ENCODE measurements around the gene OTUD1.
"Not testable (repeated sequence)": the region's sequence is repeated elsewhere in the genome, so short reads cannot be mapped to it uniquely, and the experiment has no call there.

The OTUD1 gene, protein sequence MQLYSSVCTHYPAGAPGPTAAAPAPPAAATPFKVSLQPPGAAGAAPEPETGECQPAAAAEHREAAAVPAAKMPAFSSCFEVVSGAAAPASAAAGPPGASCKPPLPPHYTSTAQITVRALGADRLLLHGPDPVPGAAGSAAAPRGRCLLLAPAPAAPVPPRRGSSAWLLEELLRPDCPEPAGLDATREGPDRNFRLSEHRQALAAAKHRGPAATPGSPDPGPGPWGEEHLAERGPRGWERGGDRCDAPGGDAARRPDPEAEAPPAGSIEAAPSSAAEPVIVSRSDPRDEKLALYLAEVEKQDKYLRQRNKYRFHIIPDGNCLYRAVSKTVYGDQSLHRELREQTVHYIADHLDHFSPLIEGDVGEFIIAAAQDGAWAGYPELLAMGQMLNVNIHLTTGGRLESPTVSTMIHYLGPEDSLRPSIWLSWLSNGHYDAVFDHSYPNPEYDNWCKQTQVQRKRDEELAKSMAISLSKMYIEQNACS

DNA sequence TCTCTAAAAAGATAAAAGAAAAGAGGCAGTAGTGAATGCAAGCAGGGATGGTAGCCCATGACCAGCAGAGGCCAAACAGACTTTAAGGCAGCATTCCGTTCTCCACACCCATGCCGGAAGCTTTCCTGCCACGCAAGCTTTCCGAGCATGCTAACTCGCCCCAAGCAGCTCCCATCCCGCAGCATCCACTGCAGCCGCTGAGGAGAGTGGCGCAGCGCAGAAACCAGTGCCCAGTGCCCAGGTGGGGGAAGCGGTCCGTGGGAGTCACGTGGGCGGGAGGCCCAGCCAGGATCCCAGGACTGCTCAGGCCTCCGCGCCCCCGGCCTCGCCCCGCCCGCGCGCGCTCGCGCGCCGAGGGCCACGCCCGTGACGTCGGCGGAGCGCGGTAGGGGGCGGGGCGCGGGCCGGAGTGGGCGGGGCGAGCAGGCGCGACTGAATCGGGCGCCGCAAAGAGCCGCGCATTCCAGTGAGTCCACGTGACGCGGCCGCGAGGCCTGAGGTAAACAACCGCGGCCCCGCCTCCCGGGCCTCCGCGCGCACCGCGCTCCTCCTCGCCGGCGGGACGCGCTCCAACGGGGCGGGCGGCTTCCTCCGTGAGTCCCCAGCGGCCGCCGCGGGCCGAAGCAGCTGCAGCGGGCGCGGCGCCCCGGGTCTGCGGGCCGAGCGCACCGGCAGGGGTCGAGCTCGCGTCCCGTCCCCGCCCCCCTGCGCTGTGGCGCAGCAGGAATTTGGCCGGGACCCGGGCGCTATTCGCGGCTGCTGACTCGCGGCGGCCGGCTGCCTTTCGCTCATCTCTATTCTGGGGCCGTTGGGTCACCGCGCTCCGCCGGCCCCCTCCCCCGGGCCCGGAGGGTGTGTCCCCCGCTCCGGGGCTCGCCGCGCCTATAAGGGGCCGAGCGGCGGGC, at the start of gene OTUD1:
Gene OTUD1, plus strand, starts transcription at position 529 of the 905 bp plus-strand sequence. CDS start 383 bp downstream, outside the sequence.
- in situ Hi-C loops (cut with MboI; ENCODE audit: low sequenced_read_pairs): no loop called here

DNA sequence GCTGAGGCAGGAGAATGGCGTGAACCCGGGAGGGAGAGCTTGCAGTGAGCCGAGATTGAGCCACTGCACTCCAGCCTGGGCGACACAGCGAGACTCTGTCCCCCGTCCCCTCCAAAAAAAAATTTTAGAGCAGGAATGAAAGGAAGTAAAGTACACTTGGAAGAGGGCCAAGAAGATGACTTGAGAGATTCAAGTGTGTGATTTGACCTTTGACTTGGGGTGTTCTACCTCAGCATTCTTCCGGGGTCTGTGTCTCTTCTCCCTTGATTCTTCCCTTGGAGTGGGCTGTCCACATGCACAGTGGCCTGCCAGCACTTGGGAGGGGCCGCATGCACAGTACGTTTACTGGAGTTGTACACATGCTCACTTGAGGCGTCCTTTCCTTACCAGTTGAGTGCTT, 48.5 kb upstream of the OTUD1 start:
- in situ Hi-C loops (cut with MboI; ENCODE audit: low sequenced_read_pairs): not testable (repeated sequence)

DNA sequence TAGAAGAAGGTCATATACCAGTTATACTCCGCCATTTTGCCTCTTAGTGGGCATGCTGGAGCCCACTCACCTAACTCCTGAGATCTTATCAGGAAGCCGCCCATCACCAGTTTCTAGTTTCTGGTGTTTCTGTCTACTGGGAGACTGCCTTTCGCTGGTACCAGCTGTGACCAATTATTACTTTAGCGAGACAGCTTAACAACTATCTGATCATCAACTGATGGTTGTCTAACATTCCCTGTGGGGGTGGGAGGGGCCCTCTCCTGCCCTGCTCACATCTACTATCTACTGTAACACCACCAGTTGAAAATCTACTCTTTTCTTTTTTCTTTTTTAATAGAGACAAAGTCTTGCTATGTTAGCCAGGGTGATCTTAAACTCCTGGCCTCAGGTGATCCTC, 48.1 kb upstream of the OTUD1 start:
- in situ Hi-C loops (cut with MboI; ENCODE audit: low sequenced_read_pairs): no loop called here

DNA sequence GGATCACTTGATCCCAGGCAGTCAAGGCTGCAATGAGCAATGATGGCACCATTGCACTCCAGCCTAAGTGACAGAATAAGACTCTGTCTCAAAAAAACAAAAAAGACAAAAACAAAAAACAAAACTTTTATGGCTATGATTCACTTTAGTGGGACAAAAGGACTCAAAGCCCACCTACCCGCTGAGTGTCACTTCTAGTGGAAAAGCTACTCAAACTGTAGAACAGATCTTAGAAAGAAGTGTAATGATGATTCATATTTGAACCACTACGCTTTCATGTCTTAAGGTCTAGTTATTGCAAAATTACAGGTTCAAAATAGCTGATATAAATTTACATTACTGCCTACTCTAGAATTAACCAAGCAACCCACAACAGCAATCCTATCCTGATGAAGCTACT, 47.1 kb upstream of the OTUD1 start:
- in situ Hi-C loops (cut with MboI; ENCODE audit: low sequenced_read_pairs): no loop called here

DNA sequence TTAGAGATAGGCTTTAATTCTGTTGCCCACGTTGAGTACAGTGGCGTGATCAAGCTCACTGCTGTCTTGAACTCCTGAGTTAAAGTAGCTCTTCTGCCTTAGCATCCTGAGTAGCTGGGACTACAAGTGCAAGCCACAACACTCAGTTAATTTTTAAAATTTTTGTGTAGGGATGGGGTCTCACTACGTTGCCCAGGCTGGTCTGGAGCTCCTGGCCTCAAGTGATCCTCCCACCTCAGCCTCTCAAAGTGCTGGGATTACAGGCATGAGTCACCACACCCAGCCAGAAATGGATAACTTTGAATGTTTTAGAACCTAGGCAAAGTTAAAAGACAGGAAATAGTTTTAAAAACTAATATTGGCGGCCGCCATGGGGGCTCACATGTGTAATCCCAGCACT, 43.9 kb upstream of the OTUD1 start:
- in situ Hi-C loops (cut with MboI; ENCODE audit: low sequenced_read_pairs): no loop called here

DNA sequence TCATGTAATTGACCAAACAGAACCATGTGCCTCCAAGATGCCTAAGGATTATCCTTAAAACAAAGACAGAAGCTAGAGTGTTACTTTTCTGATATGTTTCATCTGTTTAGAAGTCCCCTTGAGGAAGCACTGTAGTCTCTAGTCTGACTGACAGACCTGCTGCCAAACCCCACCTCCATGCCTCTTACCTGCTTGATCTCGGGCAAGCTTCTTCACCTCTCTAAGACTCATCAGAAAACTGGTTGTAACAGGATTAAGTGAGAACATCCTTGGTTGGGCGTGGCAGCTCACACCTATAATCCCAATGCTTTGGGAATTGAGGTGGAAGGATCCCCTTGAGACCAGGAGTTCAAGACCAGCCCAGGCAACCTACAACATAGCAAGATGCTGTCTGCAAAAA, 42.2 kb upstream of the OTUD1 start:
- in situ Hi-C loops (cut with MboI; ENCODE audit: low sequenced_read_pairs): no loop called here

DNA sequence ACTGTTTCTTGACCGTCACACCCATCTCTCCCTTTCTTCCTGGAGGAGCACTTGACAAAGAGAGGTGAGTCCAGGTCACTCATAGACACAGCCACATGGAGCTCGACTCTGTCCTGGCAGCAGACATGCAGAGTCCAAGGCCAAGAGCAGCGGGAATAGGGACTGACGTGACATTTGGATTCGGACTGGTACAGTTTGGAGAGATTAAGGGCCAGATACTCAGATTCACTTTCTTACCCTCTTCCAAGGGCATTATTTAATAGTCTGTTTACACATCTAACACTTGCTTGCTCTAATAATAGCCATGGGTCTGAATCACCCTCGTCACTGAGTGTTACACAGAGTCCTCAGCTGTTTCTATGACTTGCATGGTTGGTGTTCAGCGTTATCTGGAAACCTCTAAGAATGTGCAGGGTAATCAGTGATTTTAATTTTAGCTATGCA, 39.2 kb upstream of the OTUD1 start:
- in situ Hi-C loops (cut with MboI; ENCODE audit: low sequenced_read_pairs): no loop called here

DNA sequence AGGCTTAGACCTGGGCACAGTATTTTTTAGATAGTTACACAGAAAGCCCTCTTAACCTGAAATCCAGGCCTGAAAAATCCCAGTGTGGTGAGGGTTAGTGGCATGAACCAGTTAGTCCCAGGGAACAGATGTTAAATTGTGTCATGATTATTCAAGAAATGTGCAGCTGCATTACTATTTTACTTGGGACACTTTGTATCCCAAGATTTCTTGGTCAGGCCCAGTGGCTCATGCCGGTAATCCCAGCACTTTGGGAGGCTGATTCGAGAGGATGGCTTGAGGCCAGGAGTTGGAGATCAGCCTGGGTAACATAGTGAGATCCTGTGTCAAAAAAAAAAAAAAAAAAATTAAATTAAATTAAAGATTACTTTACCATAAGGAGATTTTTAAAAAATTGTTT, 36.0 kb upstream of the OTUD1 start:
- in situ Hi-C loops (cut with MboI; ENCODE audit: low sequenced_read_pairs): no loop called here

DNA sequence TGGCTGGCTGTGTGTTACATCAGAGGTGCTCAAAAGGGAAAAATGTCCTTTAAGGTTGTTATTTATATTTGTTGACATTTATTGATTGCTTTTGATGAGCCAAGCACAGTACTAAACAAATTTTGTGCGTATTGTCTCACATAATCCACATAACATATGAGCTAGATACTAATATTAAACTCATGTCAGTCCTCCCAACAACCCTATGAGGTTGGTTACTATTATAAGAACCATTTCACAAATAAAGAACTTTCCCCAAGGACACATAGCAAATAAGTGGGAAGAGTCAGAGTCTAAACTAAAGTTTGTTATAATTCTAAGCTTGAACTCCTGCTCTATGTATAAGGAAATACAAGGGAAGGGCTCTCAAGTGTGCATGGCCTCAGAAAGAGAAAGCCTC, 35.6 kb upstream of the OTUD1 start:
- in situ Hi-C loops (cut with MboI; ENCODE audit: low sequenced_read_pairs): no loop called here

DNA sequence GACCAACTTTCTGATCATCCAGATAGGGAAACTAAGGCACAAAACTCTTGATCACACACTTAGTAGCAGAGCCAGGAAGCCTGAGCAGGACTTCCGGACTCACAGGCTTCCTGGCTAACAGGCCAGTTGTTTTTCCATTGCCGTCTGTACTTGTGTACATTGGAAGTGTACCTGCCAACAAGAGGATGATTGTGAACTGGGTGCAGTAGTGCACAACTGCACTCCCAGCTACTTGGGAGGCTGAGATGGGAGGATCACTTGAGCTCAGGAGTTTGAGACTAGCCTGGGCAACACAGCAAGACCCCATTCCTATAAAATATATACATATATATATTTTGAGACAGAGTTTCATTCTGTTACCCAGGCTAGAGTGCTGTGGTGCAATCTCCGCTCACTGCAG, 35.2 kb upstream of the OTUD1 start:
- in situ Hi-C loops (cut with MboI; ENCODE audit: low sequenced_read_pairs): no loop called here

DNA sequence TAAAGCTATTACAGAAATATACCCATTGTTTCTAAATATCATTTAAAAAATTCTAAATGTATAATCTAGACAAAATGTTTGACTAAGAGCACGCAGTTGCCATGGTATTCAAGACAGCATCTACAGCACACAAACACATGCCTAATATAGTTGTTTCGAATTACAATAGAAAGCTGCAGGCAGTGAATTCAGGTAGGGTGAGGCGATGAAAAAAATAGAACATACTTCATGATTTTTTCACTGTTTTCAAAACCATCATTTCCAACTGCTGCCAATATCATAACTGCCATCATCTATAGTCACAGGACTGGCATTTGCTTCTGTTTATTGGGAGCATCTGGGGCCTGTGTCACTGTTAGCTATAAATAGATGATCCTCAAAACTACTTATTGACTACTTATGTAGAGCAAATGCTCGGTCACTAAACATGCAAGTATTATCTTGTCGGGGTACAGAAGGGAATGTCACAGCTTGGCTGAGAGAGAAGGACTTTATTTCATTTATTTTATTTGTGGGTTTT, 34.4 kb upstream of the OTUD1 start:
- in situ Hi-C loops (cut with MboI; ENCODE audit: low sequenced_read_pairs): no loop called here

DNA sequence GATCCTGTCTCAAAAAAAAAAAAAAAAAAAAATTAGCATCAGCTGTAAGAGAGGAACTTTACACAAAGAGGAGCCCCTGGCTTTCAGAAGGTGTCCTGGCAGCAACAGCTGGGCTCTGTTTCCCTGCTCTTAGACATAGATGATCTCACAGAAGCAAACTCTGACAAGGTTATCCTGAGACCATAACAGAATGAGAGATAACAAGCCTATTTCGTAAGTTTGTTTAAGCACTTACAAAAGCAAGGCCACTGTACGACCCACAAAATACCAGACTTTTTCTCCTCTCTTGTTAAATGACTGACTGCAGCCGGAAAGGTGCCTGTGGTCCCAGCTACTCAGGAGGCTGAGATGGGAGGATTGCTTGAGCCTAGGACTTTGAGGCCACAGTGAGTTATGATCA, 33.3 kb upstream of the OTUD1 start:
- in situ Hi-C loops (cut with MboI; ENCODE audit: low sequenced_read_pairs): no loop called here

DNA sequence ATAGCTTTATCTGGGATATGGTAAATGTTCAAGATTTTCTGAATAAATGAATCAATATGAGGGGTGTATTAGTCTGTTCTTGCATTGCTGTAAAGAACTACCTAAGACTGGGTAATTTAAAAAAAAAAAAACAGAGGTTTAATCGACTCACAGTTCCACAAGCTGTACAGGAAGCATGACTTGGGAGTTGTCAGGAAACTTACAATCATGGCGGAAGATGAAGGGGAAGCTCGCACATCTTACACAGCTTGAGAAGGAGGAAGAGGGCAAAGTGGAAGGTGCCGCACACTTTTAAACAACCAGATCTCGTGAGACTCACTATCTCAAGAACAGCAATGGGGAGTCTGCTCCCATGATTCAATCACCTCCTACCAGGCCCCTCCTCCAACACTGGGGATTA, 32.5 kb upstream of the OTUD1 start:
- in situ Hi-C loops (cut with MboI; ENCODE audit: low sequenced_read_pairs): no loop called here

DNA sequence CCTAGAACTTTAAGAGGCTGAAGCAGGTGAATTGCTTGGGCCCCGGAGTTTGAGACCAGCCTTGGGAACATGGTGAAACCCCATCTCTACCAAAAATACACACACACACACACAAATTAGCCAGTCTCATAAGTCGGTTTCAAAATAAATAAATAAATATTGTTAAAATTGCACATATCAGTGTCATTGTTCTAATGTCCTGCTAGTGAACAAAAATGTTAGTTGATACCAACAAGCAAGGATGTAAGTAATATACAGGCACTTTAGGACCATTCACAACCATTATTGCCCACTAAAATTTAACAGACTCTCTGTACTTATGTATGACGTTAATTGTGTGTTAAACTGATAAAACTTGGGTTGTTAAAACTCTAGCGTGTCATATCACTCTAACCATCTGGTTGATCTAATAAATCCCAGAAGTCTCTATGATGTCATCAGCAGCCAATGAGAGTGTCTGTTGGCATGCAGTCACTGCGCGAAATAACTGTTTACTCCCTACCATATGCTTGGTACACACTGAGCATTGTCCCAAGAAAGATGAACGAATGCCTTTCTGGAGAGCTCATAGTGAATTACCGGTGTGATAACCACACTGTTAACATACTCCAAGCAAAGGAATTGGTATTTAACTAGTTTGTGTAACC, 30.4 kb upstream of the OTUD1 start:
- in situ Hi-C loops (cut with MboI; ENCODE audit: low sequenced_read_pairs): no loop called here

DNA sequence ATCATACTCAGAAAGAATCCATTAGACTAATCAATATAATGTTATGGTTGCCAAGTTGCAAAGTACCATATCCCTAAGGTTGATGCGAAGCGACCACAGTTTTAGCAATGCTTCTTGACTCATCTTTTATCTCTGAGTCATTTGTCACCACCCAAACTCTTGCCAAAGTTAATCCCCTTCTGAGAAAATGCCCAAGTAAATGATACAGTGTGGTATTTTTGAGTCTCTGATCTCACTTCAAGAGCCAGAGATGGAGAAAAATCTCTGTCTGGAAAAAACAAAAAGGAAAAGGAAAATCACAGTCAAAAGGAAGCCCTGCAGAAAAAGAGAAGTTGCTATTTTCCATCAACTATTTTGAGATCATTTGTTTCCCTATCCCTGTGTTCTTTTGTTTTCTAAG, 26.7 kb upstream of the OTUD1 start:
- in situ Hi-C loops (cut with MboI; ENCODE audit: low sequenced_read_pairs): no loop called here

DNA sequence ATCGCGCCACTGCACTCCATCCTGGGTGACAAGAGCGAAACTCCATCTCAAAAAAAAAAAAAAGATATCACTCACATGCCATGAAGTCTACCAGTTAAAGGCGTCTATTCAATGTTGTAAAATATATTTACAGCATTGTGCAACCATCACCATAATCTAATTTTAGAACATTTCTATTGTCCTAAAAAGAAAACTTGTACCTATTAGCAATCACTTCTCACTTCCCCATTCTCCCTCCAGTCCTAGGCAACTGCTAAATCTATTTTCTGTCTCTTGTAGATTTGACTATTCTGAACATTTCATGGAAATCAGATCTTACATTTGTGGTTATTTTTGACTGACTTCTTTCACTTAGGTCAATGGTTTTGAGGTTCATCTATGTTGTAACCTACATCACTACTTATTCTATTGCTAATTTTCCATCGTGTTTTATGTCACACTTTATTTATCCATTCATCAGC, 25.2 kb upstream of the OTUD1 start:
- in situ Hi-C loops (cut with MboI; ENCODE audit: low sequenced_read_pairs): no loop called here

DNA sequence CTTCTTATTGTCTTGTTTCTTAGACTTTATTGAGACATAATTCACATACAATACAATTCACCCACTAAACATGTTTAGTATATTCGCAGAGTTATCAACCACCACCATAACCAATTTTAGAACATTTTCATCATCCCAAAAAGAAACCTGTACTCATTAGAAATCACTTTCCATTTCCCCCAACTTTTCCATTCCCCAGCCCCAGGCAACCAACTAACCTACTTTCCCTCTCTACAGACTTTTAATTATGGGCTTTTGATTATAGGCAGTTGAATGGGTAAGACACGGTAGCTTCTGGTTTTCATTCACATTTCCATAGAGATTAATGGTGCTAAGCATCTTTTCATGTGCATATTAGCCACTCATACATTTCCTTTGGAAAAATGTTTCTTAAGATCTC, 24.2 kb upstream of the OTUD1 start:
- in situ Hi-C loops (cut with MboI; ENCODE audit: low sequenced_read_pairs): no loop called here

DNA sequence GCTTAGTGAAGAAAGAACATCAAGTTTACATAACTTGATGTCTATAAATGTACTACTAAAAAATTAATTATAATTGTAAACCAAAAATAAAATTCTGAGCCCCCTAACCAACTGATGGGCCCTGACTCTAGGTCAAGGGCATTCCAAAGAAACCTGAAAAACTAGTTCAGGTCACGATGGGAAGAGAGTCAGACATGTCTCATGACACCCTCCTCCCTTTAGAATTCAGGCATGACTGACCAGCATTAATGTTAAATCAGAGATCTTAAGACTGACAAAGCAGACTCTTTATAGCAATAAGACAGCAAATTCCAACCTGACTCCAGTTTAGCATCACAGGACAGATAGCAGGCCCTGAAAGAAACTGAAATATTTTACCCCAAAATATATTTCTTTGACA, 21.6 kb upstream of the OTUD1 start:
- in situ Hi-C loops (cut with MboI; ENCODE audit: low sequenced_read_pairs): no loop called here

DNA sequence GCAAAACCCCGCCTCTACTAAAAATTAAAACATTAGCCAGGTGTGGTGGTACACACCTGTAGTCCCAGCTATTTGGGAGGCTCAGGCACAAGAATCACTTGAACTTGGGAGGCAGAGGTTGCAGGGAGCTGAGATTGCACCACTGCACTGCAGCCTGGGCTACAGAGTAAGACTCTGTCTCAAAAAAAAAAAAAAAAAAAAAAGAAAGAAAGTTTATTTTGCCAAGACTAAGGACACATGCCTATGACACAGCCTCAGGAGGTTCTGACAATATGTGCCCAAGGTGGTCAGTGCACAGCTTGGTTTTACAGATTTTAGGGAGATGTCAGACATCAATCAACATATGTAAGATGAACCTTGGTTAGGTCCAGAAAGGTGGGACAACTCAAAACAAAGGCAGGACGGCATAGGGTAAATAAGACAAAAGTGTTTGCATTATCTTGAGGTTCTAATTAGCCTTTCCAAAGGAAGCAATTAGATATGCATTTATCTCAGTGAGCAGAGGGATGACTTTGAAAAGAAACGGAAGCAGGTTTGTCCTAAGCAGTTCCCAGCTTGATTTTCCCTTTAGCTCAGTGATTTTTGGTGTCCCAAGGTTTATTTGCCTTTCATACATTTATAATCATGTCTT, 20.7 kb upstream of the OTUD1 start:
- in situ Hi-C loops (cut with MboI; ENCODE audit: low sequenced_read_pairs): no loop called here

DNA sequence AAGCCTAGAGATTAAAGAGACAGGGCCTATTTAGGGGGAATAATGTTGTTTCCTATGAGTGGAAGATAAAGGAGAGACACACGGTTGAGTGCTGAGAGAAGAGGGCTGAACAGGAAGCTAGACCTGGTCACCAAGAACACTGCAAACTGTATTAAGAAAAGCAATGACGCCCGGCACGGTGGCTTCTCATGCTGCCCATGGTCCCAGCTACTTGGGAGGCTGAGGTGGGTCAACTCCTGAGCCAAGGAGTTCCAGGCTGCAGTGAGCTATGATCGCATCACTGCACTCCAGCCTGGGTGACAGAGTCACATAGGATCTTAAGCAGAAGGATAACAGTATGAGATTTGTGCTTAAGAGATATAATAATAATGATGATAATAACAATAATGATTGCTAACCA, 19.7 kb upstream of the OTUD1 start:
- in situ Hi-C loops (cut with MboI; ENCODE audit: low sequenced_read_pairs): no loop called here
